Right renal cortex interstitium (tissue), 3 donors: ENCODE results near the gene C6orf136. TPM values are rescaled to one million over a fixed set of nuclear protein-coding genes. Genes with fewer than 3 reads are reported as not detected.

ENCODE experiments used
- DNase-seq, 3 donors: peaks; one replicate each; pipeline ENCODE4 v3.0.0-alpha.2; 2013; ENCODE audit warnings: low read depth in 3 of 3, low spot score in 2 of 3
- polyA plus RNA-seq, 3 donors: library from polyadenylated mRNA; unstranded; fragments of 120-200 nt; gene quantifications; one replicate each; pipeline ENCODE4 v1.2.1, GENCODE V29; 2013; ENCODE audit not compliant: insufficient read length in 3 of 3

The C6orf136 gene
- polyA plus RNA-seq, 3 donors, result 17.3 to 19.6 (median 17.5) TPM

DNA sequence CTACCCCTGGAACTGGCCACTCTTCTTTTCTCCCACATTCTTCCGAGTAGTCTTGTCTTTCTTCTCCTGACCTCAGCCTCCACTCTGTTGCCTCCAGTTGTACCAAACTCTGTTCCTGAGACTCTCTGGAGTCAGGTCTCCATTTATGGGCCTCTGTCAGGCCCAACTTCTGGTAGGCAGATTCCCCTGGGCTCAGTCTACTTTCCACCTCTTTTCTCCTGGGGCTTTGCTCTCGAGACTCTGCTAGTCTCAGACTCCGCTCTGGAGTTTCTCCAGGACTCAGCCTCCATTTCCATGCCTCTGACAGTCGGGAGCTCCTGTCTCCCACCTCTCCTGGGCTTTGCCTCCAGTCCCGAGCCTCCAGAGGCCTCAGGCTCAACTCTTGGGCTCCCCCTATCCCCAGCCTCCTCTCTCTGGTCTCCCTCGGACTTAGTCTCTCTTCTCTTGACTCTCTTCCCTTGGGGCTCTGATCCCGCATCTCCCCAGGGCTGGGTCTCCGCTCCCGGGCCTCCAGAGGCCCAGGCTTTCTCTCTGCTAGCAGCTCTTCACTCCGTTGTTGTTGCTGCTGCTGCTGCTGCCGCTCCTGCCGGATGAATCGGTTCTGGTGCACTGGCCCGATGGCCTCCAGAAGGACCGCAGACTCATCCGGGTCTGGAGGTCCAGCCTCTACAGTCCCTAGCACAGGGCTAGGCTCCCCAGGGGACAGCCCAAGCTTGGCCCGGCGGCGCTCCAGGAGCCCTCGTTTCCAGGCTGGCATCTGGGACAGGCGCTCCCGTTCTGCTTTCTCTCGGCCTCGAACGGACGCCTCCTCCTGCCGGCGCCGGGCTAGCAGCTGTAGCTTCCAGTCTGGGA, 38.5 kb downstream of the C6orf136 start:
- DNase-seq, result no peak

DNA sequence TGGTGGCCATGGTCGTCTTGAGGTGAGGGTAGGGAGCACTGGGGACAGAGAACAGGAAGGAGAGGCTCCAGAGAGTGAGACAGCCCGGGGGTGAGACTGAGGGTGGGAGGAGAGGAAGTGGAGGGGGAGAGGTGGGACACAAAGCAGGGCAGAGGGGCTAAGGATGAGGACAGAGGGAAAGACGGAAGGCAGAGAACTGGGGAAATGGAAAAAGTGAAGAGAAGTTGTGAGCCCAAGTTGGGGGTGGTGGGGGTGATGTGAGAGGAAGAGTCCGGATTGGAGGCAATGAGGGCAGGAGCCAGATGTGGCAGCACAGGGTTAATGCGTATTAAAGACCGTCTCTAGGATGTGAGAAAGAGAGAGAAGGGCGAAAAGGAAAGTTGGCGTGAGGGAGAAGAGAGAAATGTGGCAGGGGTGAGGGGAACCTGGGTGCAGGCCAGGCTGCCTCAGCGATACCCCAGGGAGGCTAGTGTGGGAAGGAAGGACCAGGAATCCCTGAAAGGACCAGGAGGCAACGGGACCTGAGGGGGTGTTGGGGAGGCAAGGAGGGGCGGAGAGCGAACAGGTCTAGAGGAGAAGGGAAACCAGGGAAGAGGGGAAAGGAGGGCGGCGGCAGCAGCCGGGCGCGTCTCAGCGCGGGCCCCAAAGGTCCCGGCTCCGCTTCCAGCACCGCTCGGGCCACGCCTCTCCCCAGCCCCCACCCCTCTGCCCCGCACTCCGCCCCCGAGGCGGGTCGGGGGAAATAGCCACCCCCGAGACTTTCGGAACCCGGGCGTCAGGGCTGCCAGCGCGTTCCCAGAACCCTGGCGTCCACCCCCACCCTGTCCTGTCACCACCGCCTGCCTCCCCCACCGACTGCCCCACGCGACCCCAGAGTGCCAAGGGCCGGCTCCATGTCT, 39.3 kb downstream of the C6orf136 start, which contains the start of gene PPP1R18:
PPP1R18 (minus strand) TSS at position 637 of the 899 bp plus-strand sequence; CDS start at position 10, 627 bp downstream.
- DNase-seq, result no peak

DNA sequence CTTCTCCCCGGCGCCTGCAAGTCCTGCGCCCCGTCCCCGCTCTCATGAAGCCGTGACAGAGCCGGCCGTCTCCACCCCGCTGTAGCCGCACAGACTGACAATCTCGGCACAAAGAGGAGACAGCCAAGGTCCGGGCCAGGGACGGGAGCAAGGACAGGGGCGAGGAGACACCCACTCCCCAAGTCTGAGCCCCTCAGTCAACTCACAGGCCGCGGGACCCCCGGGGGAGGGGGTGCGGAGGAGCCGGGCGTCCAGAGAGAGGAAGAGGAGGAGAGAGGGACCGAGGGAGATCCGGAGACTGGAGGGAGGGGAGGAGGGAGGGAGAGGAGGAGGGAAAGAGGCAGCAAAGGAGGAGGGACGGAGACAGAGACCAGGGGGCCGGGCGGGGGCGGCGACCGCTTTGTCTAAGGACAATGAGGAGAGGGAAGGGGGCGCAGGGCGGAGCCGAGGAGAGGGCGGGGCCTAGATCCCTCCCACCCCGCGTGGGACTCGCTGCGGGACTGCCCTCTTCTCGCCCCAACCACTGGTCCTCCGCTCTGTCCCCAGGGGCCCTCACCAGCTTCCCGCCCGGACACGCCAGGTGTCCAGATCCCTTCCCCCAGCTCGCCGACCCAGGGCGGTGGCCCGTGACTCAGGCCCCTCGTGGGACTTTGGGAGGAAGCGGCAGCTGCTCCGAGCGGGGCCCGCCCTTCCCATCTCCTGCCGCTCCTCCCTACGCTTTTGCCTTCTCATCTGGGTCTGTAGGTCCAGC, 40.1 kb downstream of the C6orf136 start:
- peak; percentile 65 to 80 (median 79) for DNase-seq

DNA sequence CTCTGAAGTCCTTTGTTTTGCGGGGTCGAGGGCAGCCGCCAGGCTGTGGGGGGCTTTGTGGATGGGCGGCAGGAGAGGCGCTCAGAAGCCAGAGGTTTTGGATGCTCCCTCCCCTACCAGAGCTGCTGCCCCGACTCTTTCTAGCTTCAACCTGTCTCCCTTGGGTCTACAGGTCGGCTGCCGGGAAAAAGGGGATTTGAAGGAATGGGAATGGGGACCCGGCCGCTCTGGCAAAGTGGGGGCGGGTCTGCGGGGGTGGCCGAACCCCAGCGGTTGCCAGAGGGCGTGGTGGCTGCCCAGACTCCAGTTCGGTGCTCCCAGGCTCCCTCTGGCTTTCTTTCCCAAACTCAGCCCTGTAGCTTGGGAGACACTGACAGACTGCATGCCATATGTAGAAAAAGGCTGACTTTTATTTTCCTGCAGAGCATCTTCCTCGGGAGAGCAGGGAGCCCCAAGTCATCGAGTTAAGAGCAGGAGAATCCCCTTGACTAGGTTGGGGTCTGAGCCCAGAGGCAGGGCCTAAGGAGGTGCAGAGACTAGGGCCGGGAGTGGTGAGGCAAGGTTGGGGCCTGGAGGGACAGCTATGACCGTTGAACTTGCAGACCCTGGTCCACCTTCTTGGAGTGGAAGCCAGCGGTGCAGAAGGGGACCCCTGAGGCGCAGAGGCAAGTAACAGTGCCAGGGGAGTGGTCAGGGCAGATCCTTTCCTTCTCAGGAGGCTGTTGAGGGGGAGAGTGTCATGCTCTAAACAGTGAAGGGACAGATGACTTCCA, 40.9 kb downstream of the C6orf136 start:
- no peak for DNase-seq

DNA sequence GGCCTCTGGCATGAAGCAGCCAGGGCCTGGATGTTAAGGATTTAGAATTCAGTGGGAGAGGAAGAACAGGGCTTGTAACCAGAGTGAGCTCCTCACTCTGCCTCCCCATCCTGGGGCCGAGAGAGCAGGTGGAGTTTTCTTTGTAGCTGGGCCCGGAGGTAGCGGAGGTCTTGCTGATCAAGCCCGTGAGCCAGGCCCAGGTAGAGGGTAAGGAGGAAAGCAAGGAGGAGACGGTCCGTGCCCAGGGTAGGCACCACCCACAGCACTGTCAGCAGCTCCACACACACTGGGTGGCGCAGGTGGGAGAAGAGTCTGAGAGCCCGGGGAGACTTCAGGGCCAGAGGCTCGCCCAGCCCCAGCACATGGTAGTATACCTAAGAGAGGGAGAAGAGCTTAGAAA, 41.6 kb downstream of the C6orf136 start:
- DNase-seq, result no peak

DNA sequence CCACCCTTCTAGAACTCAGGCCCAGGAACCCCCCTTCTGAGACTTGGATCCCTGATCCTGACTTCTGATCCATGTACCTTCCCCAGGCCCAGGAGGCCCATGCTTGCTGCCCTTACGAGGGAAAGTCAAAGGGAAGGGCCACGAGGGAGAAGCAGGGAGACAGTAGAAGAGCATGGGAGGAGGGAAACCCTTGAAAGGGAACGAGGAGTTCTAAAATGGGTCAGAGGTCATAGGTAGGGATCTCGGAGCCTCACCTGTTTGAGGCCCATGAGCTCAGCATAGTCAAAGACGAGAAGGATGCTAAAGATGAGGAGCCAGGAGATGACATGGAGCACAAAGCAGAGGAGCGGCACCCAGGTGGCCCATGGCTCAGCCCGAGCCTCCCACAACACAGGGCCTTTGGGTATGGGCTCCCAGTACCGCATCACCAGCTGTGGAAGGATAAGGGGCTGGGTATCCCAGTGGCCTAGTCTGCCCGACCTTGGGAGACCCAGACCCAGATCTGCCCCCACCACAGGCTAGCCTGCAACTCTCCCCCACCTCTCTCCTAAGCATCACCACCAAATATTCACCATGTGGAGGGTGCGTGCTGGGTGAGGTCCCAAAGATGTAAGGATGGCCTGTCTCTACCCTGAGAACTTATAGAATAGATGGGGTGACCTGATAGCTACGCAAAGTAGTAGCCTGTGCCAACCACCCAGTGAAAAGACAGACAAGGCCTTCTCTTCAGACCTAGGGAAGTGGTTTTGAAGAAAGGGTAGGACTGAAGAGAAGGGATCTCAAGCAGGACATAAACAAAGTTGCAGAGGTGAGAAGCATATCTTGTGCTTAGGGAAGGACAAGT, 42.3 kb downstream of the C6orf136 start:
- no peak for DNase-seq

DNA sequence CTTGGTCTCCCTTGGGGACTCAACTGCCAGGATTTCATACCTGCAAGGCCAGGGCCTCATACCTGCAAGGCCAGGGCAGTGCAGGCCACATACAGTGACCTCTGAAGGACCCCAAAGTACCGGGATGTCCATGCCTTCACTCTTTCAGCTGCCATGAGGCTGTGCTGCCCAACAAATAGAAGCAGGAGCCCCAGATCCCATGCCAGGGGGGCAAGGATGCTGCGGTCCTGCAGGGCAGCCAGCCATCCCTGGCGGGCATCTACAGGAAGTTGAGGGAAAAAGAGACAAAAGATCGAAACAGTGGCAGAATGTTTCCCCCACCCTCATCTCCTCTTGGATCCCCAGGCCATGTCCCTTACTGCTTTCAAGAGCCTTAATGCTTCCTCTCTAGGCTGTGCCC, 43.1 kb downstream of the C6orf136 start:
- DNase-seq, result no peak

DNA sequence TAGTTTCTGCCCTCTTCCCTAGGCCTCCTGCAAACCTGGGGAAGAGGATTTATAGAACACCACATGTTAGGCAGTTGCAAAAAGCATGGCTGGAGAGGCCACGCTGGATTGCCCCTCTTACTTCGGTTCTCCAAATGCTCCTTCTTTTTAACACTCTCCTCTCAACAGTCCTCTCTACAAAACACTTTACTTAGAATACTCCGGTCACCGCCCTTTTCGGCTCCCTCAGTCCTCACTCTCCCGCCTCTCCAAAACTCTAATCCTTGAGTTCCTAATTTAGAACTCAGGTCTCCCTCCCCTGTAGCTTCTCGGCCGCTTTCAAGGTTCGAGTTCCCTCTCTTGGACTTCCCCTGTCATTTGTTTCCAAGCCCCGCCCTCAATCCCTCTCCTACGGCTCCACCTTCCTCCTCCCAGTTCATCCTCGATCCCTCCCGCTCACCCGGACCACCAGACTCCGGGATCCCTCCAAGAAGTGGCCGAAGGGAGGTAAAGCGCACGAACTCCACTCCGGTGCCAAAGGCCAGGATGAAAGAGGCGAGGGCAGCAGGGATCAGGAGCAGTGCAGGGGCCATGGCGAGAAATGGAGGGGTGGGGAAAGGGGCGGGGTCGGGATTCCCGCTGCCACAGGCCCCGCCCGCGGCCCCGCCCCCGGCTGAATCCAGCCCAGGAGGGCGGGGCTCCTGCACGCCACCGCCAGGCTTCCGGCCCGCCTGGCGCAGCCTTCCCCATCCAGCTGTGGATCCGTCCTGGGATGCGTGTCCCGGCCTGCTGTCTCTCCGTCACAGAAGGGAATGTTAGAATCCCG, 43.7 kb downstream of the C6orf136 start, which contains the start of gene NRM:
NRM (minus strand) TSS at position 582 of the 805 bp plus-strand sequence; CDS start at position 572, 10 bp downstream.
- DNase-seq, result peak; percentile 80 to 84 (median 82)

DNA sequence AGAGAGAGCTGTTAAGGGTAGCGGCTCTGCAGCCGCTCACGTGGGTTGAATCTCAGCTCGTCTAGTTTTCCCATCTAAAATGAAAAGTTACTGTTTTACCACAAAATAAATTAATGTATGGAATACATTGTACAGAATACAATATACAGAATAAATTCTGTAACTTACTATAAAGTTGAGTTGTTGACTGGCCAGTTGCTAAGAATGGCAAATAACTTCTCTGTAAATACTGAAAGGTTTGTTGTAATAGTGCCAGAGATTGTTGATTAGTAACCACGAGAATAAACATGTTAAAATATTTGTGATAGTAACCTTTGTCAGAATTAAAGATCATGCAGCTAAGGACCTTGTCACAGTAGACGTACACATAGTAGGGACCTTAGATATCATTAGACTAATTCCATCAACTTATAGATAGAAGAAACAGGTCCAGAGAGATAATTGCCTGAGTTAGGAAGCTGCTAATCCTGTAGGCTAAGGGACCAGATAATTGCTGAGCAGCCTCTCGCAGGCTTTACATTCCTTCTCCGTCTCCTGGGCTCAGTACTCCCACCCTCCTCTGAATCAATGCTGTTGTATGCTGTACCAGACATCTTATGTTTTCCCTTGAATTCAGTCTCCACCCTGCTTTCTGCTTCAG, 44.4 kb downstream of the C6orf136 start:
- no peak for DNase-seq

DNA sequence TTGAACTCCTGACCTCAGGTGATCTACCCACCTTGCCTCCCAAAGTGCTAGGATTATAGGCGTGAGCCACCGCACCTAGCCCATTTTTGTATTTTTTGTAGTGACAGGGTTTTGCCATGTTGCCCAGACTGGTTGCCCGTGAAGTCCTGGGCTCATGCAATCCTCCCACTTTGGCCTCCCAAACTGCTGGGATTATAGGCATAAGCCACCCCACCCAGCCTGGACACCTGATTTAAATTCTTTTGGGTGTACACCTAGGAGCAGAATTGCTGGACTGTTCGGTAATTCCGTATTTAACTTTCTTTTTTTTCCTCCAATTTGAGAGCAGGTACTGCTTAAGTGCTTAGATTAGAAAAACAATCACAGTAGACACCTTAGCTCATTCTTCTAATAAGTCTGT, 49.5 kb downstream of the C6orf136 start:
- DNase-seq, result no peak

DNA sequence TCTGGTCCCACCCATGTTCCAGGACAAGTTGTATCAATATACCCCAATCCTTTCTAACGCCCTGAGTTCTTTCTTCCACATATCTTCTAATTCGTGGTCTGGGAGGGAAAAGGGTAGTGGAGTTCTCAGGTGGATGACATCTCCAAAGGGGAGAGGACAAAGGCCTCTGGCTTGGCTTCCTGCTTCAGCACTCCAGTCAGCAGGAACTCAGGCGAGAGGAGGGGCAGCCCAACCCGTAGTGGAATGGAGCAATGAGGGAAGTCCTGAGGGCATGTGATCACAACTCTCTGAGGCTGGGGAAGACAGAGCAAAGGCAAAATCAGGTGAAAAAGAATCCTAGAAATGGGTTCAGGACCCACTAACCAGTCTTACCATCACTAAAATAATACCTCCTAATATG, 53.4 kb downstream of the C6orf136 start:
- no peak for DNase-seq

Other genes starting within 250 kb of the C6orf136 start
- 100 to 1,000 TPM; 114 to 118 (median 114) TPM for gene HLA-E, start 157.6 kb upstream of the C6orf136 start, polyA plus RNA-seq
- gene GNL1, start 90.6 kb upstream of the C6orf136 start, polyA plus RNA-seq, result 10 to 100 TPM; 75.7 to 89.8 (median 80.4) TPM
- 10 to 100 TPM; 29.5 to 31.5 (median 30.2) TPM for gene PRR3, start 89.8 kb upstream of the C6orf136 start, polyA plus RNA-seq
- gene ABCF1, start 75.7 kb upstream of the C6orf136 start, polyA plus RNA-seq, result 10 to 100 TPM; 71.2 to 76.2 (median 73.3) TPM
- 10 to 100 TPM; 48.0 to 51.6 (median 48.1) TPM for gene PPP1R10, start 29.9 kb upstream of the C6orf136 start, polyA plus RNA-seq
- 10 to 100 TPM; 63.7 to 66.9 (median 65.8) TPM for gene MRPS18B, start 29.3 kb upstream of the C6orf136 start, polyA plus RNA-seq
- gene ATAT1, start 20.3 kb upstream of the C6orf136 start, polyA plus RNA-seq, result 10 to 100 TPM; 26.7 to 31.8 (median 29.2) TPM
- gene DHX16, start 25.9 kb downstream of the C6orf136 start, polyA plus RNA-seq, result 10 to 100 TPM; 43.5 to 46.2 (median 45.6) TPM
- gene PPP1R18, start 39.5 kb downstream of the C6orf136 start, polyA plus RNA-seq, result 10 to 100 TPM; 34.4 to 38.4 (median 34.4) TPM
- 10 to 100 TPM; 32.5 to 33.4 (median 33.0) TPM for gene NRM, start 43.9 kb downstream of the C6orf136 start, polyA plus RNA-seq
- gene MDC1, start 70.1 kb downstream of the C6orf136 start, polyA plus RNA-seq, result 10 to 100 TPM; 33.5 to 43.4 (median 35.6) TPM
- gene TUBB, start 73.2 kb downstream of the C6orf136 start, polyA plus RNA-seq, result 1,000 to 10,000 TPM; 1,231 to 1,298 (median 1,262) TPM
- gene FLOT1, start 95.6 kb downstream of the C6orf136 start, polyA plus RNA-seq, result 100 to 1,000 TPM; 134 to 154 (median 141) TPM
- gene IER3, start 97.4 kb downstream of the C6orf136 start, polyA plus RNA-seq, result 10 to 100 TPM; 17.9 to 24.5 (median 23.3) TPM
- gene DDR1, start 237.4 kb downstream of the C6orf136 start, polyA plus RNA-seq, result 100 to 1,000 TPM; 139 to 163 (median 149) TPM